H1 (cell line): Measurements from ENCODE around the gene OVOL3. TPM values are rescaled to one million over a fixed set of nuclear protein-coding genes. Genes with fewer than 3 reads are reported as not detected.
A peak's percentile ranks its signal among the peaks of the same experiment; 100 is the strongest.

Experiments
- ASH2L ChIP-seq: fragments of 200-600, 300-600 bp; sonication (generic); IDR thresholded peaks from one replicate; pipeline ENCODE4 v1.7.1; 2017; ENCODE audit warnings: low read length
- BACH1 ChIP-seq: IDR thresholded peaks from 2 replicates; pipeline ENCODE4 v1.6.1; 2012; ENCODE audit warnings: low read length, improper control_type of control experiment
- BRCA1 ChIP-seq: IDR thresholded peaks from 2 replicates; pipeline ENCODE4 v1.6.1; 2012; ENCODE audit warnings: low read depth, low read length, improper control_type of control experiment
- FOSL1 ChIP-seq: IDR thresholded peaks from 2 replicates; pipeline ENCODE4 v1.6.1; 2011; ENCODE audit warnings: mild to moderate bottlenecking, low read depth, low read length, moderate library complexity; ENCODE audit not compliant: insufficient read depth
- GABPA ChIP-seq: IDR thresholded peaks from 2 replicates; pipeline ENCODE4 v1.6.1; 2011; ENCODE audit warnings: mild to moderate bottlenecking, low read length, moderate library complexity, borderline replicate concordance; ENCODE audit not compliant: insufficient read depth
- KDM1A ChIP-seq: fragments of 200-600, 300-600 bp; sonication (generic); IDR thresholded peaks from 2 replicates; pipeline ENCODE4 v1.7.1; 2016; ENCODE audit warnings: mild to moderate bottlenecking, low read length, borderline replicate concordance
- KDM5A ChIP-seq: fragments of 200-600 bp; IDR thresholded peaks from 2 replicates; pipeline ENCODE4 v1.7.1; 2012; ENCODE audit warnings: mild to moderate bottlenecking, low read length, inconsistent platforms, mixed read lengths
- MAFK ChIP-seq: IDR thresholded peaks from 2 replicates; pipeline ENCODE4 v1.6.1; 2012; ENCODE audit warnings: low read depth, mild to moderate bottlenecking, improper control_type of control experiment, low read length
- NANOG ChIP-seq: IDR thresholded peaks from 2 replicates; pipeline ENCODE4 v1.6.1; 2011; ENCODE audit warnings: low read length, low read depth, mild to moderate bottlenecking, inconsistent platforms; ENCODE audit not compliant: insufficient read depth, poor library complexity, severe bottlenecking
- POLR2AphosphoS5 ChIP-seq: IDR thresholded peaks from 2 replicates; pipeline ENCODE4 v1.6.1; 2011; ENCODE audit warnings: low read depth, low read length
- RBBP5 ChIP-seq: IDR thresholded peaks from 2 replicates; pipeline ENCODE4 v1.7.1; 2012; ENCODE audit warnings: low read depth, mild to moderate bottlenecking, inconsistent platforms, low read length, moderate library complexity, borderline replicate concordance
- RNF2 ChIP-seq: fragments of 200-900, 300-1000 bp; sonication (generic); IDR thresholded peaks from 2 replicates; pipeline ENCODE4 v1.7.1; 2016; ENCODE audit warnings: borderline replicate concordance, low read depth, mild to moderate bottlenecking, antibody characterized with exemption, low read length; ENCODE audit not compliant: poor library complexity, severe bottlenecking; ENCODE audit errors: missing control alignments
- SIN3A ChIP-seq, 2 experiments: IDR thresholded peaks in 1 of 2; conservative IDR thresholded peaks in 1 of 2; 2 replicates each; pipeline ENCODE4 v1.6.1; 2011 to 2012; ENCODE audit warnings: low read length in 2 of 2, improper control_type of control experiment in 1 of 2, low read depth in 1 of 2, mild to moderate bottlenecking in 1 of 2
- SIX5 ChIP-seq: IDR thresholded peaks from 2 replicates; pipeline ENCODE4 v1.6.1; 2011; ENCODE audit warnings: mild to moderate bottlenecking, low read depth, low read length
- ZNF274 ChIP-seq: IDR thresholded peaks from 2 replicates; pipeline ENCODE4 v1.7.0; 2012; ENCODE audit warnings: low read length, borderline replicate concordance; ENCODE audit errors: extremely low read depth
- polyA plus RNA-seq, 7 experiments: library from polyadenylated mRNA; depleted of rRNA in 3 of 7; stranded (reverse) in 5 of 7; unstranded in 2 of 7; fragments of >200 nt in 5 of 7; fragments of 200-250 nt in 2 of 7; gene quantifications; 1 replicate in 5 of 7; 2 replicates in 1 of 7; 4 replicates in 1 of 7; pipeline versions ENCODE4 v1.2.1 to v1.2.3, GENCODE V29; 2011 to 2013; ENCODE audit warnings: missing spikeins in 2 of 7, mixed read lengths in 2 of 7
- total RNA-seq: library from RNA; stranded (reverse); fragmentation: NEBNext Ultra II Directional; extraction: Animal tissue kit (Norgen Biotek cat#: 25700); gene quantifications from 2 replicates; pipeline ENCODE4 v1.2.1, GENCODE V29; 2021
- TF ChIP-seq, protein P1 (sequence below): IDR thresholded peaks from 2 replicates; pipeline ENCODE4 v1.6.1; 2011; ENCODE audit warnings: low read length, improper control_type of control experiment
- TF ChIP-seq, protein P2 (sequence below), 3 experiments: IDR thresholded peaks; 1 replicate in 2 of 3; 2 replicates in 1 of 3; pipeline versions ENCODE4 v1.5.1 to v1.6.1; 2011; ENCODE audit warnings: low read length in 3 of 3, mild to moderate bottlenecking in 3 of 3, inconsistent platforms in 2 of 3, low read depth in 1 of 3, moderate library complexity in 1 of 3; ENCODE audit not compliant: insufficient read depth in 1 of 3; ENCODE audit errors: control extremely low read depth in 1 of 3
- TF ChIP-seq, protein P3 (sequence below): IDR thresholded peaks from 2 replicates; pipeline ENCODE4 v1.6.1; 2012; ENCODE audit warnings: inconsistent platforms

The OVOL3 gene
- total and polyA plus RNA-seq, 2 of the 8 experiments (the other 6 are each of a cell fraction or from before 2014, with no cell fraction given): 0.45 TPM; not detected in 1

DNA sequence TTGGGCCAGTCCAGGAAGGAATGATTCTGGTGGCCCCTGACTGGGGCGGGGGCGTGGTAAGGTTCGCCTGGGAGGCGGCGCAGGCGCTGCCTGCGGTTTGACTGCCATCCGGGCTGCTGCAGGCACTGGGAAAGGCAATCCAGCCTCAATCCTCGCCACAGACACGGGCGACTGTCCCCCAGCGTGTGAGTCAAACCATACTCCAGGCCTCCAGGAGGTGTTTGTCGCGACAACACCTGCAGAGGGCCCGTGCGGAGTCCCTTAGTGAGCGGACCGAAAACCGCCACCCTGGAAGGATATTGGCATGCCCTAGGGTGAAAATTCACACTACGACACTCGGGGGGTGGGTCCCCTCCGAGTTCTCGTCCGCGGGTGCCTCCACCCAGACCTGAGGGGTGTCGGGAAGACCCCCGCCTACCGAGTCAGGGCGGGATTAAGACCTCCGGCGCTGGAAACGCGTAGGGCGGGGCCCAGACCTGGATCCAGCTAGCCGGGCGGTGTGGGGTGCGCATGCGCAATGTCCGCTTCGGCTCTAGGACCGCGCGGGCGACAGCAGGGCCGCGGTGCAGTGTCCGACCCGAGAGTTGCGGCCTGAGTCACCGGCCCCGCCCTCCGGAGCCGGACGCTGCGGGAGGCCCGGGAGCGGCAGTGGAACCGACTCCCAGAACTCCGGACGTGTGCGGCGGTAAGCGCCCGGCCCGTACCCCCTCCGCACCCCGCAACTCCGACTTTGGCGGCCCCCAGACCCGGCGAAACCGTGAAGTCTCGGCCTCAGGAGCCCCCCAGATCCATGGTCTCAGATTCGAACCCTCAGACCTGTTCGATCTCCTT is 28.7 kb downstream of the OVOL3 start, which contains the start of gene CAPNS1 (continued):
- TF ChIP-seq RBBP5 (0 out of 2 replicates have a peak, but pooled peaks have one; percentile 83), BACH1 (peak; percentile 67), SIX5 (no peak), SIN3A (conservative IDR thresholded peaks at IDR 0.05 in 1 of 2, IDR thresholded peaks at IDR 0.05 in 1 of 2; ENCODE audit: low read depth in 1 of 2, low read length in 2 of 2) (peak; percentile 46 to 68; a peak in 2 of 4 replicates), NANOG (no peak), FOSL1 (peak; percentile 99), ASH2L (peak; percentile 78), KDM1A (peak; percentile 28; the same call in 1 of the 2 replicates), GABPA (no peak), ZNF274 (no peak), BRCA1 (no peak), MAFK (no peak; the same call in 1 of the 2 replicates), KDM5A (no peak), RNF2 (no peak), POLR2AphosphoS5 (no peak; the same call in 1 of the 2 replicates)
- TF ChIP-seq, protein P1, sequence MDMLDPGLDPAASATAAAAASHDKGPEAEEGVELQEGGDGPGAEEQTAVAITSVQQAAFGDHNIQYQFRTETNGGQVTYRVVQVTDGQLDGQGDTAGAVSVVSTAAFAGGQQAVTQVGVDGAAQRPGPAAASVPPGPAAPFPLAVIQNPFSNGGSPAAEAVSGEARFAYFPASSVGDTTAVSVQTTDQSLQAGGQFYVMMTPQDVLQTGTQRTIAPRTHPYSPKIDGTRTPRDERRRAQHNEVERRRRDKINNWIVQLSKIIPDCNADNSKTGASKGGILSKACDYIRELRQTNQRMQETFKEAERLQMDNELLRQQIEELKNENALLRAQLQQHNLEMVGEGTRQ: no peak
- TF ChIP-seq, protein P2, sequence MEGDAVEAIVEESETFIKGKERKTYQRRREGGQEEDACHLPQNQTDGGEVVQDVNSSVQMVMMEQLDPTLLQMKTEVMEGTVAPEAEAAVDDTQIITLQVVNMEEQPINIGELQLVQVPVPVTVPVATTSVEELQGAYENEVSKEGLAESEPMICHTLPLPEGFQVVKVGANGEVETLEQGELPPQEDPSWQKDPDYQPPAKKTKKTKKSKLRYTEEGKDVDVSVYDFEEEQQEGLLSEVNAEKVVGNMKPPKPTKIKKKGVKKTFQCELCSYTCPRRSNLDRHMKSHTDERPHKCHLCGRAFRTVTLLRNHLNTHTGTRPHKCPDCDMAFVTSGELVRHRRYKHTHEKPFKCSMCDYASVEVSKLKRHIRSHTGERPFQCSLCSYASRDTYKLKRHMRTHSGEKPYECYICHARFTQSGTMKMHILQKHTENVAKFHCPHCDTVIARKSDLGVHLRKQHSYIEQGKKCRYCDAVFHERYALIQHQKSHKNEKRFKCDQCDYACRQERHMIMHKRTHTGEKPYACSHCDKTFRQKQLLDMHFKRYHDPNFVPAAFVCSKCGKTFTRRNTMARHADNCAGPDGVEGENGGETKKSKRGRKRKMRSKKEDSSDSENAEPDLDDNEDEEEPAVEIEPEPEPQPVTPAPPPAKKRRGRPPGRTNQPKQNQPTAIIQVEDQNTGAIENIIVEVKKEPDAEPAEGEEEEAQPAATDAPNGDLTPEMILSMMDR (IDR thresholded peaks at IDR 0.05; ENCODE audit: control extremely low read depth in 1 of 3, insufficient read depth in 1 of 3, low read depth in 1 of 3, low read length in 3 of 3): peak in 2 of 3 experiments; percentile 4 to 14; a peak in 2 of 4 replicates
- TF ChIP-seq, protein P3, sequence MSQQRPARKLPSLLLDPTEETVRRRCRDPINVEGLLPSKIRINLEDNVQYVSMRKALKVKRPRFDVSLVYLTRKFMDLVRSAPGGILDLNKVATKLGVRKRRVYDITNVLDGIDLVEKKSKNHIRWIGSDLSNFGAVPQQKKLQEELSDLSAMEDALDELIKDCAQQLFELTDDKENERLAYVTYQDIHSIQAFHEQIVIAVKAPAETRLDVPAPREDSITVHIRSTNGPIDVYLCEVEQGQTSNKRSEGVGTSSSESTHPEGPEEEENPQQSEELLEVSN: no peak
